ENCODE results near the gene ZC3HAV1. TPM values are rescaled to one million over a fixed set of nuclear protein-coding genes. Genes with fewer than 3 reads are reported as not detected.
A peak's percentile ranks its signal among the peaks of the same experiment; 100 is the strongest.

Gene ZC3HAV1
- total and polyA plus RNA-seq, 9 of the 15 experiments (the other 6 are each of a cell fraction or from before 2014, with no cell fraction given), result 11.9 to 40.5 (median 23.9) TPM

DNA sequence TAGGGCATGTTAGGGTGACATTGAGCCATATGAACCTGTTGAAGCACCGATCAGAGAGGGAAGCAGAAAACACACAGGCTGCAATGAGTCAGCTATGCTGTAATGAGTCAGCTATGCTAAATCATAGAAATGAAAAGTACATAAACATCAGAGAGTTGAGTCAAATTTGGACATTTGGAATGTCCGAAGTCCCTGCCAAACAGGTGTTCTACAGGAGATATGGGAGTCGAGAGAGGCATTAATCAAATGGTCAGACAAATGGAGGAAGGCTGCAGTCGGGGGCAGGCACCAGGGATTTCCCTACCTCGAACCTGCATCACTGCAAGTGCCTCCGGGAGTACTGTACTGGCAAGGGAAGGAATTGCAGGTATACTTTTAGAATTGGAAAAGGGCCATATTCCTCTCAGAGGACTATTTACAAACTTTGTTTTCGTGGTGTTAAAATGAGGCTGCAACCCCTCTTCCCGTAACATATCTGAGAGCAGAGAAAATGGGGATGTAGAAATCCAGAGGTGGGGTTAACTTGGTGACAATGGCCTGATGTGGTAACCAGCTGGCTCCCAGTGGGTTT is 8.8 kb upstream of the ZC3HAV1 start (continued):
- TF ChIP-seq, protein P1, sequence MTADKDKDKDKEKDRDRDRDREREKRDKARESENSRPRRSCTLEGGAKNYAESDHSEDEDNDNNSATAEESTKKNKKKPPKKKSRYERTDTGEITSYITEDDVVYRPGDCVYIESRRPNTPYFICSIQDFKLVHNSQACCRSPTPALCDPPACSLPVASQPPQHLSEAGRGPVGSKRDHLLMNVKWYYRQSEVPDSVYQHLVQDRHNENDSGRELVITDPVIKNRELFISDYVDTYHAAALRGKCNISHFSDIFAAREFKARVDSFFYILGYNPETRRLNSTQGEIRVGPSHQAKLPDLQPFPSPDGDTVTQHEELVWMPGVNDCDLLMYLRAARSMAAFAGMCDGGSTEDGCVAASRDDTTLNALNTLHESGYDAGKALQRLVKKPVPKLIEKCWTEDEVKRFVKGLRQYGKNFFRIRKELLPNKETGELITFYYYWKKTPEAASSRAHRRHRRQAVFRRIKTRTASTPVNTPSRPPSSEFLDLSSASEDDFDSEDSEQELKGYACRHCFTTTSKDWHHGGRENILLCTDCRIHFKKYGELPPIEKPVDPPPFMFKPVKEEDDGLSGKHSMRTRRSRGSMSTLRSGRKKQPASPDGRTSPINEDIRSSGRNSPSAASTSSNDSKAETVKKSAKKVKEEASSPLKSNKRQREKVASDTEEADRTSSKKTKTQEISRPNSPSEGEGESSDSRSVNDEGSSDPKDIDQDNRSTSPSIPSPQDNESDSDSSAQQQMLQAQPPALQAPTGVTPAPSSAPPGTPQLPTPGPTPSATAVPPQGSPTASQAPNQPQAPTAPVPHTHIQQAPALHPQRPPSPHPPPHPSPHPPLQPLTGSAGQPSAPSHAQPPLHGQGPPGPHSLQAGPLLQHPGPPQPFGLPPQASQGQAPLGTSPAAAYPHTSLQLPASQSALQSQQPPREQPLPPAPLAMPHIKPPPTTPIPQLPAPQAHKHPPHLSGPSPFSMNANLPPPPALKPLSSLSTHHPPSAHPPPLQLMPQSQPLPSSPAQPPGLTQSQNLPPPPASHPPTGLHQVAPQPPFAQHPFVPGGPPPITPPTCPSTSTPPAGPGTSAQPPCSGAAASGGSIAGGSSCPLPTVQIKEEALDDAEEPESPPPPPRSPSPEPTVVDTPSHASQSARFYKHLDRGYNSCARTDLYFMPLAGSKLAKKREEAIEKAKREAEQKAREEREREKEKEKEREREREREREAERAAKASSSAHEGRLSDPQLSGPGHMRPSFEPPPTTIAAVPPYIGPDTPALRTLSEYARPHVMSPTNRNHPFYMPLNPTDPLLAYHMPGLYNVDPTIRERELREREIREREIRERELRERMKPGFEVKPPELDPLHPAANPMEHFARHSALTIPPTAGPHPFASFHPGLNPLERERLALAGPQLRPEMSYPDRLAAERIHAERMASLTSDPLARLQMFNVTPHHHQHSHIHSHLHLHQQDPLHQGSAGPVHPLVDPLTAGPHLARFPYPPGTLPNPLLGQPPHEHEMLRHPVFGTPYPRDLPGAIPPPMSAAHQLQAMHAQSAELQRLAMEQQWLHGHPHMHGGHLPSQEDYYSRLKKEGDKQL (CRISPR knock-in tag; IDR thresholded peaks at IDR 0.05; ENCODE audit: borderline replicate concordance), result no peak
- TF ChIP-seq CBX1 (IDR thresholded peaks at IDR 0.05; ENCODE audit: low read depth) (no peak), POLR2AphosphoS2 (IDR thresholded peaks at IDR 0.05; ENCODE audit: low read length) (no peak), GATA2 (CRISPR knock-in tag; IDR thresholded peaks at IDR 0.05) (peak; percentile 62), CBX2 (IDR thresholded peaks at IDR 0.05; ENCODE audit: insufficient read depth, low read length, poor library complexity, severe bottlenecking) (no peak), SLC30A9 (CRISPR knock-in tag; IDR thresholded peaks at IDR 0.05) (0 out of 2 replicates have a peak, but pooled peaks have one; percentile 23), CCNT2 (IDR thresholded peaks at IDR 0.05; ENCODE audit: borderline replicate concordance, extremely low read depth, insufficient read length, low read depth, low read length) (peak; percentile 54), ZC3H11A (IDR thresholded peaks at IDR 0.05; ENCODE audit: low read depth, low read length) (no peak), ZNF311 (CRISPR knock-in tag; IDR thresholded peaks at IDR 0.05) (no peak), CBFA2T3 (IDR thresholded peaks at IDR 0.05) (peak; percentile 94), TAF9B (IDR thresholded peaks at IDR 0.05; ENCODE audit: partially characterized antibody) (peak; percentile 93), CREBBP (IDR thresholded peaks at IDR 0.05; ENCODE audit: low read depth, low read length) (no peak), LCOR (CRISPR knock-in tag; IDR thresholded peaks at IDR 0.05) (peak; percentile 72), ATF7 (IDR thresholded peaks at IDR 0.05) (peak; percentile 85), TCF7L2 (IDR thresholded peaks at IDR 0.05; ENCODE audit: low read depth, low read length) (no peak), ZFP1 (CRISPR knock-in tag; IDR thresholded peaks at IDR 0.05) (no peak)
- TF ChIP-seq, protein P2, sequence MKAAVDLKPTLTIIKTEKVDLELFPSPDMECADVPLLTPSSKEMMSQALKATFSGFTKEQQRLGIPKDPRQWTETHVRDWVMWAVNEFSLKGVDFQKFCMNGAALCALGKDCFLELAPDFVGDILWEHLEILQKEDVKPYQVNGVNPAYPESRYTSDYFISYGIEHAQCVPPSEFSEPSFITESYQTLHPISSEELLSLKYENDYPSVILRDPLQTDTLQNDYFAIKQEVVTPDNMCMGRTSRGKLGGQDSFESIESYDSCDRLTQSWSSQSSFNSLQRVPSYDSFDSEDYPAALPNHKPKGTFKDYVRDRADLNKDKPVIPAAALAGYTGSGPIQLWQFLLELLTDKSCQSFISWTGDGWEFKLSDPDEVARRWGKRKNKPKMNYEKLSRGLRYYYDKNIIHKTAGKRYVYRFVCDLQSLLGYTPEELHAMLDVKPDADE (conservative IDR thresholded peaks at IDR 0.05; ENCODE audit: control insufficient read depth, low read depth, low read length), result no peak
- TF ChIP-seq, protein P3, sequence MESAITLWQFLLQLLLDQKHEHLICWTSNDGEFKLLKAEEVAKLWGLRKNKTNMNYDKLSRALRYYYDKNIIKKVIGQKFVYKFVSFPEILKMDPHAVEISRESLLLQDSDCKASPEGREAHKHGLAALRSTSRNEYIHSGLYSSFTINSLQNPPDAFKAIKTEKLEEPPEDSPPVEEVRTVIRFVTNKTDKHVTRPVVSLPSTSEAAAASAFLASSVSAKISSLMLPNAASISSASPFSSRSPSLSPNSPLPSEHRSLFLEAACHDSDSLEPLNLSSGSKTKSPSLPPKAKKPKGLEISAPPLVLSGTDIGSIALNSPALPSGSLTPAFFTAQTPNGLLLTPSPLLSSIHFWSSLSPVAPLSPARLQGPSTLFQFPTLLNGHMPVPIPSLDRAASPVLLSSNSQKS (CRISPR knock-in tag; IDR thresholded peaks at IDR 0.05), result no peak
- TF ChIP-seq, protein P4, sequence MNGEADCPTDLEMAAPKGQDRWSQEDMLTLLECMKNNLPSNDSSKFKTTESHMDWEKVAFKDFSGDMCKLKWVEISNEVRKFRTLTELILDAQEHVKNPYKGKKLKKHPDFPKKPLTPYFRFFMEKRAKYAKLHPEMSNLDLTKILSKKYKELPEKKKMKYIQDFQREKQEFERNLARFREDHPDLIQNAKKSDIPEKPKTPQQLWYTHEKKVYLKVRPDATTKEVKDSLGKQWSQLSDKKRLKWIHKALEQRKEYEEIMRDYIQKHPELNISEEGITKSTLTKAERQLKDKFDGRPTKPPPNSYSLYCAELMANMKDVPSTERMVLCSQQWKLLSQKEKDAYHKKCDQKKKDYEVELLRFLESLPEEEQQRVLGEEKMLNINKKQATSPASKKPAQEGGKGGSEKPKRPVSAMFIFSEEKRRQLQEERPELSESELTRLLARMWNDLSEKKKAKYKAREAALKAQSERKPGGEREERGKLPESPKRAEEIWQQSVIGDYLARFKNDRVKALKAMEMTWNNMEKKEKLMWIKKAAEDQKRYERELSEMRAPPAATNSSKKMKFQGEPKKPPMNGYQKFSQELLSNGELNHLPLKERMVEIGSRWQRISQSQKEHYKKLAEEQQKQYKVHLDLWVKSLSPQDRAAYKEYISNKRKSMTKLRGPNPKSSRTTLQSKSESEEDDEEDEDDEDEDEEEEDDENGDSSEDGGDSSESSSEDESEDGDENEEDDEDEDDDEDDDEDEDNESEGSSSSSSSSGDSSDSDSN (IDR thresholded peaks at IDR 0.05; ENCODE audit: borderline replicate concordance in 1 of 2, low read depth in 2 of 2, low read length in 2 of 2), result no peak

Data from K562 (cell line).